Mucosa of descending colon (tissue), 3 donors: ENCODE data around the gene PCDH9. TPM values are rescaled to one million over a fixed set of nuclear protein-coding genes. Genes with fewer than 3 reads are reported as not detected.

ENCODE experiments used
- ATAC-seq: fragments of 200-7000 bp; cut with Tn5 transposase; one replicate; pipeline ENCODE4 v1.9.1; 2020; ENCODE audit warnings: mild to moderate bottlenecking, moderate library complexity
- DNase-seq, 3 donors: peaks; one replicate each; pipeline ENCODE4 v3.0.0-alpha.2; 2020
- H3K36me3 ChIP-seq: fragments of 200-600 bp; one replicate; pipeline ENCODE4 v1.8.0; 2021; ENCODE audit warnings: low read depth, mild to moderate bottlenecking
- H3K4me1 ChIP-seq: fragments of 200-600 bp; one replicate; pipeline ENCODE4 v1.8.0; 2021; ENCODE audit warnings: low read depth, mild to moderate bottlenecking
- H3K4me3 ChIP-seq: fragments of 200-600 bp; one replicate; pipeline ENCODE4 v1.8.0; 2021; ENCODE audit warnings: mild to moderate bottlenecking
- H3K9me3 ChIP-seq: fragments of 200-600 bp; one replicate; pipeline ENCODE4 v1.8.0; 2021; ENCODE audit warnings: mild to moderate bottlenecking
- CTCF ChIP-seq: fragments of 200-600 bp; IDR thresholded peaks from one replicate; pipeline ENCODE4 v1.8.0; 2022; ENCODE audit warnings: antibody characterized with exemption, mild to moderate bottlenecking
- intact Hi-C, 2 donors: fragments of 100-400 bp; cut with DNase I in 1 of 2; cut with micrococcal nuclease in 1 of 2; formaldehyde crosslinking; loops; one replicate each; pipeline versions ENCODE4 v1.11.0 to v1.11.1; 2022; cut with DNase I, micrococcal nuclease
- total RNA-seq, 3 donors: library from RNA; stranded (reverse); fragmentation: NEBNext Ultra II Directional in 2 of 3; extraction: Animal tissue kit (Norgen Biotek cat#: 25700) in 2 of 3; gene quantifications; one replicate each; pipeline versions ENCODE4 v1.2.1 to v1.2.4, GENCODE V29; 2021 to 2023
- donor health status: DM: no; HTN: no; CAD: no; lungs with moderate emphysema.
- donor health status: DM: no; HTN: no; CAD: no.
- donor health status: DM: no; HTN: yes; CAD: no.

Gene PCDH9
- total RNA-seq, 3 donors from 2014 or later, result 0.58 to 5.0 (median 0.80) TPM

- no peak for TF ChIP-seq CTCF
- intact Hi-C loops, result no loop called here
- Histone ChIP-seq H3K4me3 (no peak overlapping the region), H3K36me3 (no peaks in the 10 kb centered on the region), H3K4me1 (no peaks in the 10 kb centered on the region), H3K9me3 (no peaks in the 10 kb centered on the region)
- ATAC-seq (no peak), DNase-seq (no peak)
Observed at GRCh38 chr13:66536746-66537145, 693.4 kb downstream of the PCDH9 start.

- ATAC-seq, result no peak
- no peak for DNase-seq
- no peak overlapping the region for H3K4me3 ChIP-seq
- H3K4me1 ChIP-seq, result no peaks in the 10 kb centered on the region
- no peaks in the 10 kb centered on the region for H3K36me3 ChIP-seq
- no peaks in the 10 kb centered on the region for H3K9me3 ChIP-seq
- intact Hi-C loops, result no loop called here
- no peak for TF ChIP-seq CTCF
Observed at GRCh38 chr13:66534561-66534960, 695.6 kb downstream of the PCDH9 start.

- Histone ChIP-seq H3K36me3 (no peaks in the 10 kb centered on the region), H3K4me3 (no peak overlapping the region), H3K4me1 (no peaks in the 10 kb centered on the region), H3K9me3 (no peaks in the 10 kb centered on the region)
- ATAC-seq, result no peak
- DNase-seq, result no peak
- intact Hi-C loops, result no loop called here
- TF ChIP-seq CTCF, result no peak
Observed at GRCh38 chr13:66532845-66533244, 697.3 kb downstream of the PCDH9 start.

- TF ChIP-seq CTCF, result no peak
- DNase-seq (no peak), ATAC-seq (no peak)
- Histone ChIP-seq H3K4me1 (no peaks in the 10 kb centered on the region), H3K4me3 (no peak overlapping the region), H3K36me3 (no peaks in the 10 kb centered on the region), H3K9me3 (no peaks in the 10 kb centered on the region)
- intact Hi-C loops, result no loop called here
Observed at GRCh38 chr13:66532146-66532545, 698.0 kb downstream of the PCDH9 start.

GRCh38 chr13:66530686-66531085 lies 699.5 kb downstream of the PCDH9 start:
- DNase-seq (no peak), ATAC-seq (no peak)
- Histone ChIP-seq H3K4me1 (no peaks in the 10 kb centered on the region), H3K36me3 (no peaks in the 10 kb centered on the region), H3K4me3 (no peak overlapping the region), H3K9me3 (no peaks in the 10 kb centered on the region)
- no peak for TF ChIP-seq CTCF
- intact Hi-C loops, result no loop called here

GRCh38 chr13:66530158-66530557 lies 700.0 kb downstream of the PCDH9 start:
- Histone ChIP-seq H3K36me3 (no peaks in the 10 kb centered on the region), H3K9me3 (no peaks in the 10 kb centered on the region), H3K4me1 (no peaks in the 10 kb centered on the region), H3K4me3 (no peak overlapping the region)
- no peak for ATAC-seq
- TF ChIP-seq CTCF, result no peak
- intact Hi-C loops, result no loop called here
- DNase-seq, result no peak
